Effector CD4-positive, alpha-beta T cell (primary cell): Measurements from ENCODE around the gene PAGE4.

Source experiments
- DNase-seq: peaks from one replicate; pipeline ENCODE4 v3.0.0-alpha.2; 2020

Gene PAGE4

DNA sequence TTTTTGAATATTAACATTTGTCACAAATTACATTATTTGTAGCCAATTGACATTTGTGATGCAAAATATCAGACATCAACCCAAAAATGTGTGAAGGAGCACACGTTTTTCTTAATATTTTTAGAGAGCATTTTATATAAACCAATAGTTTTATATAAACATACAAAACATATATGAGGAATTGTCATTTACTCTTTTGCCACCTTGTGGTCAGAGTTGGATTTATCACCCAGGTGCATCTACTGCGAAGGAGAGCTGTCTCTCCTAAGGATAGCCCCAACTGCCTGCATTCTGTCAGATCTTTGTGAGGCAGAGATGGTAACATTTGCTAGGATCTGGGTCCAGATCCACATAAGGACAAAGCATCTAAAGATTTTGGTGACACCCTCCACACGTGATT lies 47.6 kb downstream of the PAGE4 start:
- DNase-seq = no peak

DNA sequence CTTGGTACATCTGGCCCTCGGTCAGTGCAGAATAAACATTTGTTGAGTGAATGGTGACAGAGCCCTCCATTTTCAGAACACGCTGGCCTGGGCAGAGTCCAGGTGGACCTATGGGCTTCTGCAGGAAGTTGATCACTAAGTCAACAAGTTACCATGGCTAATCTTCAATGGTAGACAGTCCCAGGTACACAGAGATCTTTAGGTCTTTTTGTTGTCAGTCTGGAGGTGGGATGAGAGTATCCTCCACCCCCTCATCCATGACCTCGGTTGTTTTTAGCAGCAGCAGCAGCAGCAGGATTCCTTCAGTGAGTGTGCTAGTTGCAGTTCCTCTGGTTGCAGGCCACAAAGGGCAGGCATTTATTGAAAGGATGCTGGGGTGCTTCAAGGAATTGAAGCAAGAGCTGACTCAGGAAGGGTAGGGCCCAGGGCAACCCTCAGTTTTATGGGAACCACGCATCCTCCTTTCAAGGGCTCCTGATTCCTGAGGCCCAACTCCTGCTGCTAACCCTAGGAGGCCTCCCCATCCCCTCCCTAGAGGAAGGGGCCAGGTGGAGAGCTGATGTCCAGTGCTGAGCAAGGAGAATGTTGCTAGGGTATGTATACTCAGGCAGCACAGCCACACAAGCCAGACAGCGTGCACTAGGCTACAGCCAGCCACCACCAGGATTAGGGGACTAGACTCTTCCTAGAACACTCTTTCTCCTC lies 48.4 kb downstream of the PAGE4 start:
- DNase-seq = no peak

DNA sequence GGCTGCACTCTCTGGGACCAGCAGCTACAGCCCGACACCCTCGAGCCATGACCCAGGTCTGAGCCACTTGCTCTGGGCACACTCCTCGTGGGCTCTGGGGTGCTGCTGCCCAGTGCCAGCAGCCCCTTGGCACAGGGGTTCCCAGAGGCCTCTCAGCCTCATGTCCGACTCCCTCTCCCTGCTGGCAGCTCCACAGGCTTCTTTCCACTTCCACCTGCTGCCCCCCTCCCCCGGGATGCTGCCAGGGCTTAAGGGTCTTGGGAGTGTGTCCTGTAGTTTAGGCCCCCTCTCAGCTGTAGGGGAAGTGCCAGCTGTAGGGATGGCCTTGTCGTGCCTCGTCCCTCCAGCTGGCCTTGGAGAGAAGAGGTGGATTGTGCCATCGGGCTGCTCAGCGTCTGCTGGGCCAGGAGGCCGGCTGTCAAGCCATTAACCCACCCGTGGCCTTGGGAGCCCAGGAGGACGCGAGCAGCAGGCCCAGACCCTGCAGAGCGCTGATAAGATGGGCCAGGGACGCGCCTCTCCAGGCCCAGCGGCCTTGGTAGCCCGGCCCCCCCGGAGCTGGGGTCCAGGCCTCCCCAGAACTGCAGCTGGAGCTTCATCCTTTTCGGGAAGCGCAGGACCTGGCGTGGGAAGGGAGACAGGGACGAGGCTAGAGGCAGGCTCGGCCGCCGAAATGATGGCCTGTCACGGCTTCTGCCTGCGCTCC lies 49.2 kb downstream of the PAGE4 start:
- DNase-seq = no peak

DNA sequence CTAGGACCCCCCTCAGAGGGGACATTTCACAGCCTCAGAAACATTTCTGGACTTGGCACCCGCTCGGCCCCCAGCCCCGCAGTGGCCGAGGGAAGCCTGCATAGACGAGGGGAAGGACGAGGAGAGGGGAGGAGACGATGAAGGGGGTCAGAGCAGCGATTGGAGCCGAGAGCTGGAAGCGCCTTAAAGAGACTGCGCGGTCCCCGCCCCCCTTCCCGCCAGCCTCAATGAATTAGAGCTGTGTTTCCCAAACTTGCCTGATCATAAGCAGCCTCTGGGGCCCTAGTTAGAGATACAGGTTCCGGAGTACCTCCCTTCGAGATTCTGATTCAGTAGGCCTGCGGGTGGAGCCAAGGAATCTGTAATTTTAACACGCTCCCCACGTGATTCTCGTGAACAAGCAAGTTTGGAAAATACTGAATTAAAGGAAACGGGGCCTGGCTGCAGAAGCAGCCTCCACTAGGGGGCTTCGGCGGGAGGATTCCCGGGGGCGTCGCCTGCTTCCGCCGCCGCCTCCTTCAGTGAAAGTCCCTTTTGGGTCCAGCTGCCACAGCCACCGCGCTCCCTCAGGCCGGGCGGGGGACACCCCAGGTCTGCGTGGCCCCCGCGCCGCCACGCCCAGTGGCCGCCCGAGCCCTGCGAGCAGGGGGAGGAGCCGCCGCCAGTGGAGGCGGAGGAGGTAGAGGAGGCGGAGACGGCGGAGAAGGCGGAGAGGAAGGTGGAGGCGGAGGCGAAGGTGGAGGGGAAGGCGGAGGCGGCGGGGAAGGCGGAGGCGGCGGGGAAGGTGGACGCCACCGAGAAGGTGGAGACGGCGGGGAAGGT lies 49.9 kb downstream of the PAGE4 start, which contains the start of gene USP27X:
USP27X (plus strand) TSS at position 651 of the 822 bp plus-strand sequence. CDS start 824 bp downstream, outside the sequence.
- peak; percentile 72 for DNase-seq

- no peak for DNase-seq
These were observed 50.7 kb downstream of the PAGE4 start for GRCh38 chrX:49879656-49880277.

GRCh38 chrX:49880668-49881067 lies 51.6 kb downstream of the PAGE4 start:
- DNase-seq = no peak
